Thyroid gland (tissue), 4 donors: ENCODE data around the gene PDP2.

Experiments used
- POLR2A ChIP-seq, 2 donors: fragments of 450-650 bp; IDR thresholded peaks; one replicate each; pipeline ENCODE4 v1.6.1; 2017; ENCODE audit warnings: antibody characterized with exemption in 2 of 2, mild to moderate bottlenecking in 2 of 2, moderate library complexity in 1 of 2
- TF ChIP-seq, protein P1 (sequence below), 6 experiments: fragments of 200-600 bp in 3 of 6; fragments of 450-650 bp in 3 of 6; sonication (generic) in 3 of 6; IDR thresholded peaks; one replicate each; pipeline ENCODE4 v1.5.1; 2016 to 2019; ENCODE audit warnings: antibody characterized with exemption in 6 of 6, mild to moderate bottlenecking in 2 of 6, inconsistent platforms in 1 of 6, moderate library complexity in 1 of 6

DNA sequence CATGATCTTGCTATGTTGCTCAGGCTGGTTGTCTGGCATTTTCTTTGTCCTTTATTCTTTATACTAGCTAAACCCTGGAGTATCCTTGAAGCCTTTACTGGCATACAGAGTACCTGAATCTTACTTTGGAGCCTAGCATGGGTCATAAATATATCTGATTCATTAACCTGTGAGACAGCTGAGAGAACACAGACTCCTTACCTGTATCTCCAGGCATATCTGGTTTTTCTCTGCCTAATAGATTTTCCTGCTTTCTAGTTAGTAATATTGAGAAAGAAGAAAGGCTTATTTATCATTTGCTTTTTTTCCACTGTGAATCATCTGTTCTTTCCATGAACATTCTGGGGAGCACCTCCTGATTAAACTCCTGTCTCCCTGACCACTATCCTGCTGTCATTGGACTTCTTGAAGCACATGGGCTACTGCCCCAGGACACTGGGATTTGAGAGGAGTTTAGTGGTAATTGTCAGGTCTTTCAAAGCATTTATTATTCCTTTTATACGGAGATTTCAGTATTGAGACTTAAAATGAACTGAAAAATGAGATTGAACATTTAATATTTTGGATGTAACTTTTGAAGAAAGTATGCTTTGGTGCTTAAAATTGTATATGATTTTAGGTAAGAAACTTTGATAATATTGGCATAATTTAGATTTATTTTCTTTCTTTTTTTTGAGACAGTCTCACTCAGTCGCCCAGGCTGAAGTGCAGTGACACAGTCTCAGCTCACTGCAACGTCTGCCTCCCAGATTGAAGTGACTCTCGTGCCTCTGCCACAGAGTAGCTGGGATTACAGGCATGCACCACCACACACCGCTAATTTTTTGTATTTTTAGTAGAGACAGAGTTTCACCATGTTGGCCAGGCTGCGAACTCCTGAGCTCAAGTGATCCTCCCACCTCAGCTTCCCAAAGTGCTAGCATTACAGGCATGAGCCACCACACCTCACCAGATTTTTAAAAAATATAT, 8.6 kb downstream of the PDP2 start:
- TF ChIP-seq, protein P1, sequence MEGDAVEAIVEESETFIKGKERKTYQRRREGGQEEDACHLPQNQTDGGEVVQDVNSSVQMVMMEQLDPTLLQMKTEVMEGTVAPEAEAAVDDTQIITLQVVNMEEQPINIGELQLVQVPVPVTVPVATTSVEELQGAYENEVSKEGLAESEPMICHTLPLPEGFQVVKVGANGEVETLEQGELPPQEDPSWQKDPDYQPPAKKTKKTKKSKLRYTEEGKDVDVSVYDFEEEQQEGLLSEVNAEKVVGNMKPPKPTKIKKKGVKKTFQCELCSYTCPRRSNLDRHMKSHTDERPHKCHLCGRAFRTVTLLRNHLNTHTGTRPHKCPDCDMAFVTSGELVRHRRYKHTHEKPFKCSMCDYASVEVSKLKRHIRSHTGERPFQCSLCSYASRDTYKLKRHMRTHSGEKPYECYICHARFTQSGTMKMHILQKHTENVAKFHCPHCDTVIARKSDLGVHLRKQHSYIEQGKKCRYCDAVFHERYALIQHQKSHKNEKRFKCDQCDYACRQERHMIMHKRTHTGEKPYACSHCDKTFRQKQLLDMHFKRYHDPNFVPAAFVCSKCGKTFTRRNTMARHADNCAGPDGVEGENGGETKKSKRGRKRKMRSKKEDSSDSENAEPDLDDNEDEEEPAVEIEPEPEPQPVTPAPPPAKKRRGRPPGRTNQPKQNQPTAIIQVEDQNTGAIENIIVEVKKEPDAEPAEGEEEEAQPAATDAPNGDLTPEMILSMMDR (IDR thresholded peaks at IDR 0.05) = no peak
- peak in 1 of 2 donors; percentile 13 for TF ChIP-seq POLR2A (IDR thresholded peaks at IDR 0.05)
